Stimulated activated naive CD8-positive, alpha-beta T cell treated with anti-CD3 and anti-CD28 coated beads, Interleukin-15, Interleukin-2, amounts not matched to agents 100 U/mL and 50 U/mL, for 24 hours (primary cell): ENCODE data around the gene PHACTR3.

Source experiments
- ATAC-seq: fragments of 150-1000 bp; cut with Tn5 transposase; one replicate; pipeline ENCODE4 v1.10.0; 2021
- DNase-seq: peaks from one replicate; pipeline ENCODE4 v3.0.0; 2021

The PHACTR3 gene

DNA sequence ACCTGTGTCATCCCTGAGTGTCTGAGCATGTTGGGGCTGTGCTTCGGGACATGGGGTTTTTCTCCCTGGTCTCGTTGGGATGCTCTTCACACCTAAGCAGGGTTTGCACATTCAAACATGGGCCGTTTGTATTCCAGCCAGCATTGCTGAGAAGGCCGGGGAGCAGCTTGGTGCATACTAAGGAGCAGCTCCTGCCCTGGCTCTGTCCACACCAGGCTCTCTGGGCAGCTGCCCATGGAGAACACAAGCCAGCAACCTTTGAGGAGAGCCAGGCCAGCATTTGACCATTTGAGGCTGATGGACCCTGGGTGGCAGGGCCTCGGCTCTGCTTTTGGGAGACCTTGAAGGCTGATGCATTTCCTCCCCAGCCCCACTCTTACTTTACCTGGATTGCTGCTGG, 92.1 kb downstream of the PHACTR3 start:
- DNase-seq, result no peak
- ATAC-seq, result no peak

GRCh38 chr20:59697068-59697467, 92.7 kb downstream of the PHACTR3 start:
- DNase-seq (no peak), ATAC-seq (no peak)

- ATAC-seq (no peak), DNase-seq (no peak)
These were observed 94.3 kb downstream of the PHACTR3 start for GRCh38 chr20:59698598-59698997.

GRCh38 chr20:59701236-59701635, 96.9 kb downstream of the PHACTR3 start:
- DNase-seq (no peak), ATAC-seq (no peak)

DNA sequence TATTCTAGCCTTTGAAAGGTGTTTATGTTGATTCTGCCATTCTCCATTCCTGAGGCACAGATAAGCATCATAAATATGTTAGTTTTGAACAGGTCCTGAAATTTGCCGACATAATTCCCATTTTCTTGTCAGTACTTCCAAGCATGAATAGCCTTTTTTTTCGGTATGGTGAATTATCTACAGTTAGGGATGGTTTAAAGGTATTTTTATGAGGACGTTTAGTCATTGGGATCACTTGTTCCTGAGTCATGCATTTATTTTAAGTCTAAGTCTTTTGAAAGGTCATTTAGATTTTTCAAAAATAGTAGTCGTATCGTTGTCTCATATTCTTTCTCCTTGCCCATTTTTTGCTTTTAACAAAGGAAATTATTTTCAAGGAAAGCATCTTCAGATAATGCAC, 98.7 kb downstream of the PHACTR3 start:
- DNase-seq (no peak), ATAC-seq (no peak)

- ATAC-seq (no peak), DNase-seq (no peak)
These were observed 101.5 kb downstream of the PHACTR3 start for GRCh38 chr20:59705651-59706399.

DNA sequence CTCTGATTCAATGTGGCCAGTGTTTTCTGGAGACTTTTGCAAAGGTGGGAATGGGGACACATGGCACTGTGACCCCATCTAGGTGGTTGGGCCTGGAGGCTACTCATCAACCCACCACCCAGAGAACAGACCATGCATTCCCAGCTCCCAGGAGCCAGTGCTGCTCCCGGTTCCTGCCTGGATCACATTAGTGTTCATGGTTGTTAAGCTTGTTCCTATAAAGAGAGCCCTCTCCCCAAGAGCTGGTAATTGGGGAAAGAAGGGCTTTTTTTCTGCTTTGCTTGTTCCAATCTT, 102.0 kb downstream of the PHACTR3 start:
- DNase-seq (no peak), ATAC-seq (no peak)

DNA sequence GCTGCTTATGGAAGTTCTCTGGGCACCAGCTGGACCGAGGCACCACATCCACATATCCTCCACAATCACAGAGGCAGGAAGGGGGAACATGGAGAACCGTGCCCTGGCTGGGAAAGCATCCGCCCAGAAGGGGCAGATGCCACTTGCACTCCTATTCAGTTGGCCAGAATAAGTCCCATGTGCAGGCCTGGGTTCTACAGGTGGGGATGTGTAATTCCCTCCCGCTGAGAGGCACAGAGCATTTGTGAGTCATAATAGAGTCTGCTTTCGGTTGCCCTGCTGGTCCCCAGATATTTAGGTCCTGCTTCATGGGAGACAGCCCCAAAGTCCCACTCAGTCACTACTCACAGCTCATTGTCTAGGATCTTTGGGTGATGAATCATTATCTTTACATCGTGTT, 104.0 kb downstream of the PHACTR3 start:
- DNase-seq, result no peak
- ATAC-seq, result no peak

DNA sequence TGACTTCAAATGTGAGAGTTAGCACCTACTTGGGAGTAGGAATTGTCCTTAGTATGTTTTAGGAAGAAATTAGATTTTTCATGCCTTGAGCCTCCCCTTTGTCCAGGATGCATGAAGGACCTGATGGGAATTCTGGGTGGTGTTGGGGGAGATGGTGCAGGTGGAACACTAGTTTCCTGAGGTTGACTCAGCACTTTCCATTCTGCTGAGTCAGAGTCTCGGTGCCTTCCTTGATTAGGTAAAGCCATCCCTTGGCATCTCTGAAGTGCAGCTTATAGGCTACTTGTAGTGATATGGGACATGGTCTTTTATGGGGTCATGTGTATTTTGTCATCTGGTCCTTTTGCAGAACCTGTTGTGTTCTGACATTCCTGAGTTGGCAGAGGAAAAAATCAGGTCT, 105.3 kb downstream of the PHACTR3 start:
- no peak for ATAC-seq
- no peak for DNase-seq

DNA sequence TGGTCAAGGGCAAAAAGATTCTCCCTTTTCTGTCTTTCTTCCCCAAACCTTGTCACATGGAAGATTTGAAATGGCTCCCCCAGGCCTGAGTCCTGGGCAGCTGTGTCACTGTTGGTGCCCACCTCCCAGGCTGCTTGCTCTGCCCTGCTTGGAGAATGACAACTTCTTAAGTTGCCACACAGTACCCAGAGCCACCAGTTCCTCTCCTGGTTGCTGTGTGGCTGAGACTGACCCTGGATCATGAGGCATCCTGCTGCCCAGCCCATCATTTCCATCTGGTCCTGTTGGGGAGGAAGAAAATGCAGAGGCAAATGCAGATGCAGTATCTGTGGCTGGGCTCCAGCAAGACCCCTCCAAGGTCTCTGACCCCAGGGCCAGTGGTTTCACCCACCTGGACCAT, 113.7 kb downstream of the PHACTR3 start:
- DNase-seq (no peak), ATAC-seq (no peak)

DNA sequence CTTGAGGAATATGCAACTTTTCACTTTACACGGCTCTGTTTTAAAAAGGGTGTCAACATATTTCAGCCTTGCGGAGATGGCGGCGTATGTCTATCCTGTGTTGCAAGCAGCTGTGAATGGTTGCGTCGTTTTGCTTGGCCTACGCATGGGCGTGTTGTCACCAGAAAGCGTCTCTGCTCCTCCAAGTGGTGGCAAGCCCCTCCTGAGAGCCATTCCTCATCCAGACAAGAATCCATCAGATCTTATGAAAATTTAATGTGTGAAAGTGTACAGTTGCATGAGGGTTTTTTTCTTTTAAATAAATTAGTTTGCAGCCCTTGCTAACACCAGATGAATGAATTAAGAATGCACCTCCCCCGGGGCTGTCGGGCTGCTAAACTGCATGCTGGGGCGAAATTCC, 114.4 kb downstream of the PHACTR3 start:
- DNase-seq, result no peak

GRCh38 chr20:59720013-59720412, 115.7 kb downstream of the PHACTR3 start:
- DNase-seq (no peak), ATAC-seq (no peak)

More for the DNA sequence above, 114.4 kb downstream of the PHACTR3 start:
- ATAC-seq, result no peak

DNA sequence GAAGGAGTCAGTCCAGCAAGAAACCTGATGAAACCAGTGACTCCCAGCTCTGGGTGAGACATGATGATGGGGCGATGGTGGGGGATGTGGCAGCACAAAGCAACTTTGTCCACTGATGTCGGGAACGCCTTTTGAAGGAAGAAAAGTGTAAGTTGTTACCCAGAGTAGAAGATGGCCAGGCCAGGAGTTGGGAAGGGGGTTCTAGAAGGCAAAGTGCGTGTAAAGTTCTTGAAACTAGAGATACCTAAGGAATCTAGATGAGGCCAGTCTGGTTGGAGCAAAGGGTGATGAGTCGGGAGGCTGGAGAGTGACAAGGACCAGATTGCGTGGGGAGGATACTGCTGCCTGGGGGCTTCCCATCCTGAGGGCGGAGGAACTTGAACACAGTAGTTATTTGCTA, 117.0 kb downstream of the PHACTR3 start:
- ATAC-seq (no peak), DNase-seq (no peak)

- ATAC-seq (no peak), DNase-seq (no peak)
These were observed 118.8 kb downstream of the PHACTR3 start for GRCh38 chr20:59723108-59723500.

DNA sequence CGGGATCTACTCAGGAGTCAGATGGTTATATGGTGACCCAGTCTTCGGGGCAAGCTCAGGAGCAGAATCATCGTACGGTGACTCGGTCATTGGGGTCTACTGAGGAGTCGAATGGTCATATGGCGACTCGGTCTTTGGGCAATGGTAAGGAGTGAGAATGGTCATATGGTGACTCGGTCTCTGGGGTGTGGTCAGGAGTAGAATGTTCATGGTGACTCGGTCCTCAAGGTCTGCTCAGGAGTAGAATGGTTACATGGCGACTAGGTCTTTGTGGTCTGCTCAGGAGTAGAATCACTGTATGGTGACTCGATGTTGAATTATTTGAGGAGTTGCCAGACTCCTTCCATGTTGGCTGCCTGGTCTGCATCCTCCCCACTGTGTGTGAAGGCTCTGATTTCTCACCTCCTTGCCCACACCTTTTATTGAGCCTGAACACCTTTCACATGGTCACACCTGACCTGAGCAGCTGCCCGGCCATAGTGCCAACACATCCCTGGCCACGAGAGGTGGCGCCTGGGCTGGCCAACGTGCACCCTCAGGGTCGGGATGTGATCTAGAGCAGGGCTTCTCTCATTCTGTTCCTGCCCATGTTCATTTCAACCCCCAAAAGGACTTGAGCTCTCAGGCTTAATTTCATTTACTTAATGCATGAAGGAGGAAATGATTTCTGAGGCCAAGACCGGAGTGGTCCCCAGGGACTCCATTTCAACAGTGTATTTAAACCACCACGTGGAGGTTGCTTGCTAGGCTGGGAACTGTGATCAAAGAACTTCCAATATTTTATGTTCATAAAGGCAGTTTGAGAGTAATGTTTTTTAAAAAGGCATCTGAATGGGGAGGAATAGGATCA, 119.5 kb downstream of the PHACTR3 start:
- ATAC-seq (no peak), DNase-seq (no peak)

- no peak for ATAC-seq
- DNase-seq, result no peak
These were observed 120.4 kb downstream of the PHACTR3 start for GRCh38 chr20:59724457-59725366.

- DNase-seq (no peak), ATAC-seq (peak; percentile 14)
These were observed 121.3 kb downstream of the PHACTR3 start for GRCh38 chr20:59725476-59726280.

- no peak for ATAC-seq
- no peak for DNase-seq
These were observed 121.9 kb downstream of the PHACTR3 start for GRCh38 chr20:59726281-59726595.

DNA sequence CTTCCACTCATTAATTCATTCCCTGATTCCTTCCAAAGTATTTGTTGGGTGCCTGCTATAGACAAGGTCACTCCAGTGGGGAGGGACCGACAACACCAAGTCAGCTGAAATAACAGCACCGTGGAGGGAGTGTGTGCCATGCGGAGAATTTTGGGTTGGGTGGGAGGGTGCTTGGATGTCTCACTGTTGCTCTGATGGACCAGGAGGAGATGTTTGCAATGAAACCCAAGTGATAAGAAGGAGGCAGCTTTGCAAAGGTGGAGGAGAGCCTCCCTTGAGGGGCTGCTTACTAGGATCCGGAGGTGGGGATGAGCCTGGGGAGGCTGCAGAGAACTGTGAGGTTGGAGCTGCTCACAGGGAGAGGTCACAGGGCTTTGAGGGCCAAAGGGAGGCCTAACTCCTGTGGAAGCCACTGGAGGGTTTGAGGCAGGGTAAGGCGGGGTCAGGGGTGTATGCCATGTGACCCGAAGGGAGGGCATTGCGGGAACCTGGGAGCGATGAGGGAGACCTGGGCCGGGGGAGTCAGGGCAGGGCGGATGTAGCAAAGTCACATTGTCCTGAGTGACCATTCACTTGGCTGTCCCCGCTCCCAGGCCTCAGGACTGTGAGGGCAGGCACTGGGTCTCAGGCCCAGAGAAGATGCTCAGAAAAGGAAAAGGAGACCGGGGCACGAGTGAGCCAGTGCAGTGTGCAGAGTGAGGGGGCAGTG, 124.5 kb downstream of the PHACTR3 start:
- DNase-seq (no peak), ATAC-seq (no peak)

- ATAC-seq (no peak), DNase-seq (no peak)
These were observed 125.2 kb downstream of the PHACTR3 start for GRCh38 chr20:59729506-59729905.

- no peak for ATAC-seq
- no peak for DNase-seq
These were observed 126.4 kb downstream of the PHACTR3 start for GRCh38 chr20:59730722-59731121.
